ENCODE results near the gene MED10.

DNA sequence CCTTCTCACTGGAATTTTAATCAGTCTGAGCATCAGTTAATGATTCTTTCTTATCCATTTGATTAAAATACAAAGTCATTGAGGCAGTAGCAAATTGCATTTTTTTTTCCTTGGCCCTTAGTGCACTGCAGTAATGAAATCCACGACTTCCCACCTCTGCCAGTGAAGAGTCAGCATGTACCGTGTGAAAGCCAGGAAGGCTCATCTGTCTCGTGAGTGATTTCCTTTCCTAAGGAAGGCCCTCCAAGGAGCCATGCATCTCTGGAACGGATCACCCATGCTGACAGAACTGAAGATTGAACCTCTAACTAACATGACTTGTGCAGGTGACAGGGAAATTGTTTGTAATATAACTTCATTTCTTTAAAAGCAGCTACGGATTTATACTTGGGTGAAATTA, 51.6 kb downstream of the MED10 start:
- TF ChIP-seq CTCF (IDR thresholded peaks at IDR 0.05) (no peak), POLR2A (IDR thresholded peaks at IDR 0.05) (no peak), EP300 (IDR thresholded peaks at IDR 0.05) (no peak), POLR2AphosphoS5 (IDR thresholded peaks at IDR 0.05) (no peak)
